ENCODE measurements around the gene ACSM2A.
"Not testable (repeated sequence)": the region's sequence is repeated elsewhere in the genome, so short reads cannot be mapped to it uniquely, and the experiment has no call there.

GRCh38 chr16:20438950-20439349 is 12.4 kb upstream of the ACSM2A start:
- not testable (repeated sequence) for TF ChIP-seq POLR2A (IDR thresholded peaks at IDR 0.05; ENCODE audit: low read length); GATA1 (IDR thresholded peaks at IDR 0.05; ENCODE audit: low read depth, low read length)
